Stimulated activated CD8-positive, alpha-beta memory T cell treated with anti-CD3 and anti-CD28 coated beads, Interleukin-12 subunit alpha, Interleukin-12 subunit beta, amount 100 ng/mL, for 4 hours (primary cell): ENCODE results near the gene SMARCD1.
"Not testable (repeated sequence)": the region's sequence is repeated elsewhere in the genome, so short reads cannot be mapped to it uniquely, and the experiment has no call there.

ENCODE experiments used
- DNase-seq: peaks from one replicate; pipeline ENCODE4 v3.0.0-alpha.2; 2020; ENCODE audit warnings: low read depth

The SMARCD1 gene

GRCh38 chr12:50145439-50145838 is 60.3 kb downstream of the SMARCD1 start:
- DNase-seq, result no peak

- DNase-seq, result no peak
These were observed 62.1 kb downstream of the SMARCD1 start for GRCh38 chr12:50147281-50147680.

DNA sequence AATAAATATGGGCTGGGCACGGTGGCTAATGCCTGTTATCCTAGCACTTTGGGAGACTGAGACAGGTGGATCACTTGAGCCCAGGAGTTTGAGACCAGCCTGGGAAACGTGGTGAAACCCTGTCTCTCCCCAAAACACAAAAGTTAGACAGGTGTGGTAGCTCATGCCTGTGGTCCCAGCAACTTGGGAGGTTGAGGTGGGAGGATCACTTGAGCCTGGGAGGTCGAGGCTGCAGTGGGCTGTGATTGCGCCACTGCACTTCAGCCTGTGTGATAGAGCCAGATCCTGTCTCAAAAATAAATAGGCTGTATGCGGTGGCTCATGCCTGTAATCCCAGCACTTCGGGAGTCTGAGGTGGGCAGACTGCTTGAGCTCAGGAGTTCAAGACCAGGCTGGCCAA is 62.9 kb downstream of the SMARCD1 start:
- not testable (repeated sequence) for DNase-seq

DNA sequence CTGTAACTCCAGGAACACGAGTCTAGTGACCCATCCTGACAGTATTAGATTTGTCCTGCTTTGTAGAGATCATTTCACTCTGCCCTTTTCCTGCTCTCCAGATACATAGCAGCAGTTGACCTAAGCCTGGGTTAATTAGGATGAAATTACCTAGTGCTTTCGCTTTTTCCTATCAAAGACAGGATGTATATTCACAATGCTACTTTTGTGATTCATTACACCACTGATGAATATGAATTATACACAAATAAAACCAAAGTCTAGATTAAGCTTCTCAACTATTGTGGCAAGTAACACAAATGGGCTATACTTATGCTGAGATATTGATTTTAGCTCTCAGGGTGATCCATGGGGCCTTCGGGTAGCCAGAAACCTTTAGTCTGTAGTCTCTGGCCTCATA is 64.2 kb downstream of the SMARCD1 start:
- no peak for DNase-seq
